NK-92 treated with Interleukin-12 subunit alpha and Interleukin-12 subunit beta, amount 100 ng/mL, for 24 hours (cell line): ENCODE results near the gene PEDS1.
"Not testable (repeated sequence)": the region's sequence is repeated elsewhere in the genome, so short reads cannot be mapped to it uniquely, and the experiment has no call there.

ENCODE experiments used
- DNase-seq: peaks from one replicate; lab custom pipeline; 2025; lab: John Stamatoyannopoulos, UW

PEDS1 gene

DNA sequence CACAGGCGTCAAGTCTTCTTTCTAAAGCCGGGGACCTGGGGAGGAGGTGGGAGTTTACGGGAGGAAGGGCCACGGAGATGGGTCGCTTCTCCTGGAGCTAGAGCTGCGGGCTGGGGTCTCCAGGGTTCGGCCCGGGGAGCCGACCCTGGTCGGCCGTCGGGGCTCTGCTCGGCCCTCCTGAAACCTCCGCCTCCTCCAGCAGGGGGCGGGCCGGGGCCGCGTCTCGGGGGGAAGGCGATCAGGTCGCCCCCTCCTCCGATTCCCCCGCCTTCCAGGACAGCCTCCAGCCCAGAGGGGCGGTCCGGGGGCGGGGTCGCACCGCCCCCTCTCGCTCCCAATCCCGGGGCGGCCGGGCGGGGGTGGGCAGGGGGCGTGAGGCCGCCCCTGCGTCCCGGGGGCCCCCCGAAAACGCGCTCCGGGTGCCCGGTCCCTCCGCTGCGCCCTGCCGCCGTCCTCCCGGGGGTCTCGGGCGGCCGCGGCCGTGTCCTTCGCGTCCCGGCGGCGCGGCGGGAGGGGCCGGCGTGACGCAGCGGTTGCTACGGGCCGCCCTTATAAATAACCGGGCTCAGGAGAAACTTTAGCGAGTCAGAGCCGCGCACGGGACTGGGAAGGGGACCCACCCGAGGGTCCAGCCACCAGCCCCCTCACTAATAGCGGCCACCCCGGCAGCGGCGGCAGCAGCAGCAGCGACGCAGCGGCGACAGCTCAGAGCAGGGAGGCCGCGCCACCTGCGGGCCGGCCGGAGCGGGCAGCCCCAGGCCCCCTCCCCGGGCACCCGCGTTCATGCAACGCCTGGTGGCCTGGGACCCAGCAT lies 36.9 kb upstream of the PEDS1 start, which contains the start of gene CEBPB:
CEBPB (plus strand) TSS at position 580 of the 814 bp plus-strand sequence; CDS start at position 784, 204 bp downstream.
- DNase-seq, result peak; percentile 85

DNA sequence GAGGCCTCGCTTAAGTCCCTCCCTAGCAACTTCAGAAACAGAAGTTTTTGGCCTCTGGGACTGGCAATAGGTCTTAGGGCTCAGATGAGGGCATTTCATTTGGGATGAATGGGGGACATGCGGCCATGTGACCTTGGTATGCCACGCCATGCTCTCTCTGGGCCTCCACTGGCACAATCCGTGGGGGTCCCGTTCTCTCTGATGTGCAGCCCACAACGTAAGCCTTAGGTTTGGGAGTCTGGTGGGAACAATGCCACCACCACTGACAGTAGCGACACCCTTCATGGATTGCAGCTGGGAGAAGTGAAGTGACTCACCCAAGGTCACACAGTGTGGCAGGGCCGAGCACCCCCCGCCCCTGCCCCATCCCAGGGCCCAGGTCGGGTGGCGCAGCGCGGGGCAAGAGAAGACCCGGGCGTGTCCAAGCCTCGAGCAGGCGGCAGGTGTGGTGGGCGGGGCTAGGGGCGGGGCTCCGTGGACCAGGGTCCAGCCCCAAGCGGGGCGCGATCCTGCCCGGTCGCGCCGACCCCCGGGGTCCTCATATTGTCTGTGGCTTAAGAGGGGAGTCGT lies 36.2 kb upstream of the PEDS1 start:
- peak; percentile 33 for DNase-seq

DNA sequence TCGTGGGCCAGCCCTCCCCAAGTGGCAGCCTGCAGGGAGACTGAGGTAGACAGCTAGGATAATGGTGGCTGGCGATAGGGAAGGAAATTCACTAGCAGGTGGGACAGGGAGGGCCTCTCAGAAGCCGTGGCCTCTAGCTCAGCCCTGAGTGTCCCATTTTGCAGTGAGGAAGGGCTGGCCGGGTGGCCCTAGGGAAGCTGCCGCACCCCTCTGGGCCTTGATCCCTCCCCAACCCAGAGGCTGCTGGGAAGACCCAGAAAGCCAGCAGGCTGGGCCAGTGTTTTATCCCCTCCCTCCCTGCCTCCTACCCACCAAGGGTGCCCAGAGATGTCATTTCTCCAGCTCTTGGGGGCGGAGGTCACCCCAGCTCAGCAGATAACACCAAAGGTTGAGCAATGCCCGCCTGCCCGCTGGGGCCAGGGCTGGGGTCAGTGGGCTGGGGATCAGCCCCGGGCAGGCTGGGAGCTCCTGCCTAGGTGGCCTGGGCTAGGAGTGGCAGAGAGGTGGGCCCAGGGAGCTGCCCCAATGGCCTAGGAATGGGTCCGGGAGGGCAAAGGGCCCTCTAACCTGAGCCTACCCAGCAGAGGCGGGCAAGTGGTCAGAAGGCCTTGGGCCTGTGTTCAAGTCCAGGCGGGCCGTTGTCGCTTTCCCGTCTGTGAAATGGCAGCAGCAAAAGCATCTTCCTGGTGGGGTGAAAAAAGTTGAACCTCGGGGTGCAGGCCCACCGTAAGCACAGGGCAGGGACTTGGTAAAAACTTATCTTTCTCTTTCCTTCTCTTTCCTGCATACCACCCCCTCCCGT lies 35.6 kb upstream of the PEDS1 start:
- DNase-seq, result no peak

DNA sequence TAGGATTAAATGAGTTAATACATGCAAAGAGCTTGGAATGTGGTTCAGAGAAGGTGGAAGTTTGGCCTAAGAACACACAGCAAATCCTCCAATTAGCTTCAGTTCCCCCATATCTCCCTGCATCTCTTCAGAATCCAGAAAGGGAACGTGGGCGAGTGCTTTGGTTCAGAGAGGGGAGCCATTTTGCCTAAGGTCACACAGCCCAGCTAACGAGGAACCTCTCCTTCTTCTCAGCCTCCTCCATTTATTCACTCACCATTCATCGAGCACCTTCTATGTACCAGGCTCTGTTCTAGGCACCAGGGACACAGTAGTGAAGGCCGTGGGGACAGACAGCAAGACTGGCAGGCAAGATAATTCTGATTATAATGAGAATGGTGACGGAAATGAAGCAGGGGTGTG lies 34.8 kb upstream of the PEDS1 start:
- DNase-seq, result no peak

DNA sequence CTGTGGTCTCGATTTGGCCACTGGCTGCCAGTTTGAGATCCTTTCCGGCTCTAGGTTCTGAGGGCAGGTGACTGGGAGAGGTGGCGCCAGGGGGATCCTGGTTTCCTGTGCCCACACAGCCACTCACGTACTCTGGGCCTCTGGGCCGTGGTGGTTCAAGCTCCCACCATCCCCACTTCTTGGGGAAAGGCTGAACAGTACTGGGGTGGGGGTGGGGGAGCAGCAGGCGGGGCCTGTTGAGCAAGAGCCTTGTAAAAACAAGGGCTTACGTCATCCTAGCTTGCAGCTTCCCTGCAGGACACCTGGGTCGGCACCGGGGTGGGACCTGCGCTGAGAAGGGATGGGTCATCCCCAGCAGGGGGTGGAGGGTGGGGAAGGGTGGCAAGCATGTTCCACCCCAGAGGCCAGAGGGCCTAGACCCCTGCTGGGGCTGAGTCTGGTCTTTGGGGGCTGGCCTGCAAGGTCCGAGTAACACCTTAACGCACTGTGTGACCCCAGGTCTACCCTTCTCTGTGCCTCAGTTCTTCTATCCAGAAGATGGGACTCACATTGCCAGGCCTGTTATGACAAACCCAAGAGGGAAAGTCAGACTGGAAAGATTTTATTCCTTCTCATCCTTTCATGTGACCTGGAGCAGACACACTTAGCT lies 34.0 kb upstream of the PEDS1 start:
- no peak for DNase-seq

DNA sequence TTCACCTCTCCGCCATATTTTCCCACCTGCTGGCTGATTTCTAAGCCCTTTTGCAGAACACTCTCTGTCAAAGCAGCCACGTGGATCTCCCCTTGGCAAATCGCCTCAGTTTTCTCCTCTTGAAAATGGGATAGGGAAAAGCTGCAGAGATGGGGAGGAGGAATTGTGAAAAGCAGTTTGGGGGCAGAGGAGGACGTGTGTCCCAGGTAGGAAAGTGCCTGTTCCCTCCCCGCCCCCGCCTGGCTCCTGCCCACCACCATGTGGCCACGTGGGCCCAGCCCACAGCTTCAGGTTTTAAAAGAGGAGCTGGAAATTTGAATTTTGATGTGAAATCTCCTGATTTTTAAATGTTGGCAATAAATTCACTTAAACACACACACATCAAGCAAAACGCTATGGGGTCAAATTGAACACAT lies 33.5 kb upstream of the PEDS1 start:
- DNase-seq, result no peak

DNA sequence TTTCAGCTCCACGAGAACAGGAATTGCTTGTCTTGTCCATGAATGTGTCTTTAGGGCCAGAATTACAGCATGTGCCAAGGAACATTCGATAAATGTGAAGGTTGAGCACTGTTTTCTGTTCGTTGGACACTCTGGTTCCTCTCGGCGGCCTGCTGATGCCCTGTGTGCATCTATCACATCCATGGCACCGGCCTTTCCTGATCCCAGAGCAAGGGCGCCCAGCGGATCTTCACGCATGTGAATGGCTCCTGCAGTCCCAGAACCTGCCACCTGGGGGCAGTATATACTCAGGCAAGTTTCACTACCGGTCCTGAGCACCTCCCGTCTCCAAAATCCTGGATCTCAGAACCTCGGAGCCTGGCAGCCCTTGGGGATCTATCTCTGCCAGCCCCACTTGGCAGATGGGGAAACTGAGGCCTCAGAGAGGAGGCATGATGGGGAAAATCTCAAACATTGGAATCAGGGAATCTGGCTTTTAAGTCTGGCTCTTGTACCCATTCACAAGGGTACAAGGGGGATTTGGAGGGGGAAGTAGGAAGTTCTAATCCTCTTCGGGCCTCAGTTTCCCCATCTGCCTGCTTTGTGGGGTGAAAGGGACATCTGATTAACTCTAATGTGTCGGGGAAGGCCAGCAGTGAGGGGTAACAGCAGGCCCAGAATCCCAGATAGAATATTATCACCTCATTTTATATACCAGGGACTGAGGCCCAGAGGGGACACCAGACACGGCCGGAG lies 32.8 kb upstream of the PEDS1 start:
- peak; percentile 82 for DNase-seq

DNA sequence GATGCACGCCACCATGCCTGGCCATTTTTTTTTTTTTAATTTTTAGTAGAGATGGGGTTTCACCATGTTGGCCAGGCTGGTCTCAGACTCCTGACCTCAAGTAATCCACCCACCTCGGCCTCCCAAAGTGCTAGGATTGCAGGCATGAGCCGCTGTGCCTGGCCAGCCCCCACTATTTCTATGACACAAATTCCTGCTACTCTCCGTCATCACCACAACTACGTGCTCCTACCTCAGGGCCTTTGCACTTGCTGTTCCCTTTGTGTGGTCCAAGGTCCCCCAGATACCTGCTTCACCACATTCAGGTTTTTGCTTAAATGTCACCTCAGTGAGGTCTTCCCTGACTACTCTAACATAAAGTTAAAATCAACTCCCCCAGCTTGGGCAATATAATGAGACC lies 31.9 kb upstream of the PEDS1 start:
- no peak for DNase-seq

DNA sequence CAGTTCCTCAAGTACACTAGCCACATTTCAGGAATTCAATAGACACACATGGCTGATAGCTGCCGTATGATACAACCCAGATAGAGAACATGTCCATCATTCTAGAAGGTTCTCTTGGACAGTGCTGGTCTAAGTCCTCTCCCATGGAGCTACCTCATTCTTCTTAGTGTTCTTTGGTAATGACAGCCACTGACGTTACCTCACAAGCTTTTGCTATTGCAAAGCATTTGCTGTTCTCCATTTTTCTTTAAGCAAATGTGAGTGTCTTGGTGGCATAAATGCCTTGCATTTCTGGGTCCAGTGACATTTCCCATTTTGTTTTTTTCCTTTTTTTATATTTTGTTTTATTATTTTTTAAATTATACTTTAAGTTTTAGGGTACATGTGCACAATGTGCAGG lies 28.8 kb upstream of the PEDS1 start:
- no peak for DNase-seq

DNA sequence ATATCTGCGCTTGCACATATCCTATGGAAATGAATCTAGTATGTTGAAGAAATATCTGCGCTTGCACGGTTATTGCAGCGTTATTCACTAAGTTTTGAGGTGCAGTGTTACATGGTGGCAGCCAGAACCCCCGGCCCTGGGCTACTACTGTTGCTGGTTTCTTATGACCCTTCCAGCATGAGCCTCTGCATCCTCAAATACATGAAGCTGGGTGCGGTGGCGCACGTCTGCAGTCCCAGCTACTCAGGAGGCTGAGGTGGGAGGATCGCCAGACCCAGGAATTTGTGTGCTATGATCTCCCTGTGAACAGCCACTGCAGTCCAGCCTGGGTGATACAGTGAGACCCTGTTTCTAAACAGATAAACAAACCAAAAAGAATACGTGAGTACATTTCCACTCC lies 27.8 kb upstream of the PEDS1 start:
- DNase-seq, result no peak

DNA sequence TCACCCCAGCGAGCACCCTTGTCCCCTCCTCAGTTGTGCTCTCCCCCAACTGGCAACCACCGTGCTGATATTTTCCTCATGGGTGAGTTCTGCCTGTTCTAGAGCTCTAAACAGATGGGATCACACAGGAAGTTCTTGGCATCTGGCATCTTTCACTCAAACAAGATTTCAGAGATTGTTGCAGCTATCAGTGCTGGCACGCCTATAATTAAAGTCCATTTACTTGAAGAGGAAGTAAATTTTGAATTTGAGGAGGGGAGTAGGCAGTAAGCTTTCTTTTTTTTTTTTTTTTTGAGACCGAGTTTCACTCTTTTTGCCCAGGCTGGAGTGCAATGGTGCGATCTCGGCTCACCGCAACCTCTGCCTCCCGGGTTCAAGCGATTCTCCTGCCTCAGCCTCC lies 25.1 kb upstream of the PEDS1 start:
- not testable (repeated sequence) for DNase-seq

DNA sequence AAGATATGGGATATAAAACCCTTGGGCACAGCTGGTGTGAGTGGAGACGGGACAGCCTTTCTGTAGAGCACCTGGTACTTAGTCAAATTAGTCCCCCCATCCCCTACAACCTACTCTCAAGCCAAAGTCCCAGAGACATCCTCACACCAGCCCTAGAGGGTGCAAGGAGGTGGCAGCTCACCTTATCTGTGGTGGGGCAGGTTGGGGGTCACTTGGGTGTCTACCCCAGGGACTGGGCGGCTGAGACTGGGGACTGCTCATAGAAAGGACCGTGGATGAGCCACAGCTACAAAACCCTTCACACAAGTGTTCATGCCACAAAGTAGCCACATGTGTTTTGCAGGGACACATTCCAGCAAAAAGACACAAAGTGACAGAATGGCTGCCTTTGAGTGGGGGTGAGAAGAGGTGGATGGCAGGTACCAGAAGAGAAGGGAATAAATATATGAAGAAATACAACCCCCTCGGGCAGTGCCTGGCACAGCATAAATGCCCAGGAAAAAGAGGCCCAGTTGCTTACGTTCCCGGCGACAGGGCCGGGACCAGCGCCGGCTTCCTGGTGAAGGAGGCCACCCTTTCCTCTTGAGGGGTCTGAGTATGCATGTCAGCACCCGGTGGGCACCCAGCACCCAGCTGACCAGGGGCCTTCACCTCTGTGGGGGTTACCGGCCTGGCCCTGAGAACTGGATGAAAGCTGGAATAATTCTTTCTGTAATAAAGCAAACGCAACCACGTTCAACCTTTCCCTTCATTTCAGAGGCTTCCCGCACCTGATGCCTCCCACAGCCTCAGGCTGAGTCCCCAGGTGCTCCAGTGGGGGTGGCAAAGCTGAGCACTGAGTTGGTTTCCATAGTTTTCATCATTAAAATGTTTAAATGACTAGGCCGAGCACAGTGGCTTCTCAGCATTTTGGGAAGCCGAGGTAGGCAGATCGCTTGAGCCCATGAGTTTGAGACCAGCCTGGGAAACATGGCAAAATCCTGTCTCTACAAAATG lies 22.7 kb upstream of the PEDS1 start:
- no peak for DNase-seq

DNA sequence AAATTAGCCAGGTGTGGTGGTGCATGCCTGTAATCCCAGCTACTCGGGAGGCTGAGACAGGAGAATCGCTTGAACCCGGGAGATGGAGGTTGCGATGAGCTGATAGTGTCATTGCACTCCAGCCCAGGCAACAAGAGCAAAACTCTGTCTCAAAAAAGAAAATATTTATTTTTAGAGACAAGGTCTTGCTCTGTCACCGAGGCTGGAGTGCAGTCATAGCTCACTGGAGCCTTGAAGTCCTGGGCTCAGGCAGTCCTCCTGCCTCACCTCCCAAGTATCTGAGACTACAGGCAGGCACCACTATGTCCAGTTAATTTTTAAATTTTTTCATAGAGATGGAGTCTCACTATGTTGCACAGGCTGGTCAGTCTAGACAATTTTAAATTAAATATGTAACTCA lies 20.9 kb upstream of the PEDS1 start:
- no peak for DNase-seq

DNA sequence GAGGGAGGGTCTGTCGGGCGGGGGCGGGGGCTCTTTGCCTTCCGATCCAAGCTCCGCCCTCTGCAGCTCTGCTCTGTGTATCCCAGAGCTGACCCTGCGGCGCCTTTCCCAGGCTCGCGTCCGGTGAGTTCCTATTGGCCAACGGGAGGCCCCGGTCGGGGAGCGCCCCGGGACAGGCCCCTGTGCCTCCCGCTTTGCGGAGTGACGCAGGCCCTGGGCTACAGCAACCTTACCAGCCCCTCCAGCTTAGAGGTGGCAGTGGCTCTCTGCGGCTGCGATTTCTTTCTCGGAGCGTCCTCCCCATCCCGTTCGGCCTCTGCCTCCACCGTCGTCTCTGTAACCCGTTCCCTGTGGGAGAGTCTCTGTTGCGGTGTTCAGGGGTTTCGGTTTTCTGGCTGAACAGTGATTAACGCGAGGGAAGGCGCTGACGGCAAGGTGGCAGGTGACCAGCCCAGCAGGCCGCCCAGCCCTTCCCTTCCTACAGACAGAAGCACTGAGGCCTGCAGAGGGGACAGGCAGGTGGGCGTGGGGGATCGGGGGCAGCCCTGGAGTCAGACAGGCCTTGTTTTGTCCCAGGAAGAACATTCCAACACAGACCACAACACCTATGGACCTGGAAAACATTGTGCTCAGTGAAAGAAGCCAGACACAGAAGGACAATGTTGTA lies 19.0 kb upstream of the PEDS1 start:
- no peak for DNase-seq

DNA sequence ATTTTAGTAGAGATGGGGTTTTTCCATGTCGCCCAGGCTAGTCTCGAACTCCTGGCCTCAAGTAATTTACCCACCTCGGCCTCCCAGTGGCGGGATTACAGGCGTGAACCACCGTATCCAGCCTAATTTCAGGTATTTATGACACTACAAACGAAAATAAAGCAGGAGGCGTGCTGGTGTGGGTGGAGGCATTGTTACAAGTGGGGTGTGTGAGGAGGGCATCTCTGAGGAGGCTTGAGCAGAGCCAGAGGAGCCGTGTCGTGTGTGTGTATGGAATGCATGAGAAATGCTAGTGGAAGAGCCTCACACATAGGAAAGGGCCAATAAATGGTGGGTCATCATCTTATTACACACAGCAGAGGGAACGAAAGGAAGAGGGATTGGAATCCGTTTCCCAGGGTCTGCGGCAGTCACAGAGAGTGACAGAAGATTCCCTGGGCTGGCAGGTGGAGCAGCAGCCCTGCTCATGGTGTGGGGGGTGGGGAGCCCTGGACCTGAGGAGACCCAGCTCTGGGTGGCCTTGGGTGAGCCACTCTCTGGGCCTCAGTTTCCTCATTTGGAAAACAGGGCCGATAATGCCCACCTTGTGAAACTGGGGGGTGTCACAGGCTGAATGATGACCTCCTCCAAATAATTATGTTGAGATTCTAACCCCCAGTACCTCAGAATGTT lies 17.2 kb upstream of the PEDS1 start:
- no peak for DNase-seq

DNA sequence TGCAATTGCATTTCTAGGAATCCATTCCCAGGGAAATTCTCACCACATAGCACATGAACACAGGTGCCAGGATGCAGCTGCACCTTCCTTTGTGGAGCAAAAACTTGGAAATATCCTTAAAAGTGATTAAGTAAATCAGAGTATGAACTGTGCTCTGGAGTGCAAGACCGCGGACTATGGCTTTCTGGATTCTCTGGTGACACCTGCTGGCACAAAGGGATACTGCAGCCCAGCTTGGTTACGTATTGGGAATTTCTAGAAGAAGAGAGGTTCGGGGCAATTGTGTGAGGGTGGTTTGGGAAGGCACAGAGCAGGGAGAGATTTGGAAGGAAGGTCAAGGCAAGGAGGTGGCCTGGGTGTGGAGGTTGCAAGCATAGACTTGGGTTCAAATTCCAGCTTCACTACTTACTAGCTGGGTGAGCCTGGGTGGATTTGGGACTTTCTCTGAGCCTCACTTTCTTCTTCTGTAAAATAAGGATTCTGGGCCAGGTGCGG lies 15.9 kb upstream of the PEDS1 start:
- DNase-seq, result peak; percentile 45

DNA sequence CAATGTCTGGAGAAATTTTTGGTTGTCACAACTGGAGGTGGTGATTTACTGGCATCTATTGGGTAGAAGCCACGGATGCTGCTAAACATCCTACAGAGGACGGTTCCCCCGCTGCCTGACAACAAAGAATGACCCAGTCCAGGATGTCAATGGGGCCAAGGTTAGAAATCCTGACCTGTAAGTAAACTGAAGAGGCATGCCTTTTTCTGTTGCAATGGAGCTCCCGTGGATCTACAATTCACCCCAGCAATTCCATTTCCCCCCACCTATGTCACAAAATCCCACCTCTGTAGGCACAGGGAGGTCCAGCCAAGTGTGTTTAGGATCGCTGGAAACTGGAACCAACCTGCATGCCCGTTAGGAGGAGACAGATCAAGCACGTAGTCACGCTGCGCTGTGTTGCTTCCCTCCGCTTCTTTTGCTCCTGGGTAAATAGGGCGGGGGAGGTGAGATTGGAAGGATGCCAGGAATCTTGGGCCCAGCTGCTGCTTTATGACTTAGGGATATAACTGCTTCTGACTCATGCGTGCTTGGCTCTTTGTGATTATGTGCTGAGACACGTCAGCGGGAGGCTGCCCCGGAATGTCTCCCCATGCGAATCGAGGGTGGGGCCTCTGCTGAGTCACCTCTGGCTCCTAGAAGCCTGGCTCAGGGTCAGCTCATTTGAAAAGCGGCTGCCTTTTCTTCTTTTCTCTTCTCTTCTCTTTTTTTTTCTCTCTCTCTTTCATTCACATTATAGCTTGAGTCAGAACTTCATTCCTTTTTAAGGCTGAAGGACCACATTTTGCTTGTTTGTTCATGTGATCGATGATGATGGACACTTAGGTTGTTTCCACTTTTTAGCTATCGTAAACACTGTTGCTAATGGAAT lies 12.4 kb upstream of the PEDS1 start:
- DNase-seq, result no peak
